Stimulated activated CD8-positive, alpha-beta memory T cell treated with anti-CD3 and anti-CD28 coated beads, Interleukin-7, amount 100 ng/mL, for 24 hours (primary cell): ENCODE data around the gene HBZ.
A peak's percentile ranks its signal among the peaks of the same experiment; 100 is the strongest.
"Not testable (repeated sequence)": the region's sequence is repeated elsewhere in the genome, so short reads cannot be mapped to it uniquely, and the experiment has no call there.

ENCODE experiments used
- DNase-seq: peaks from one replicate; pipeline ENCODE4 v3.0.0-alpha.2; 2020; ENCODE audit warnings: low read depth

HBZ gene

DNA sequence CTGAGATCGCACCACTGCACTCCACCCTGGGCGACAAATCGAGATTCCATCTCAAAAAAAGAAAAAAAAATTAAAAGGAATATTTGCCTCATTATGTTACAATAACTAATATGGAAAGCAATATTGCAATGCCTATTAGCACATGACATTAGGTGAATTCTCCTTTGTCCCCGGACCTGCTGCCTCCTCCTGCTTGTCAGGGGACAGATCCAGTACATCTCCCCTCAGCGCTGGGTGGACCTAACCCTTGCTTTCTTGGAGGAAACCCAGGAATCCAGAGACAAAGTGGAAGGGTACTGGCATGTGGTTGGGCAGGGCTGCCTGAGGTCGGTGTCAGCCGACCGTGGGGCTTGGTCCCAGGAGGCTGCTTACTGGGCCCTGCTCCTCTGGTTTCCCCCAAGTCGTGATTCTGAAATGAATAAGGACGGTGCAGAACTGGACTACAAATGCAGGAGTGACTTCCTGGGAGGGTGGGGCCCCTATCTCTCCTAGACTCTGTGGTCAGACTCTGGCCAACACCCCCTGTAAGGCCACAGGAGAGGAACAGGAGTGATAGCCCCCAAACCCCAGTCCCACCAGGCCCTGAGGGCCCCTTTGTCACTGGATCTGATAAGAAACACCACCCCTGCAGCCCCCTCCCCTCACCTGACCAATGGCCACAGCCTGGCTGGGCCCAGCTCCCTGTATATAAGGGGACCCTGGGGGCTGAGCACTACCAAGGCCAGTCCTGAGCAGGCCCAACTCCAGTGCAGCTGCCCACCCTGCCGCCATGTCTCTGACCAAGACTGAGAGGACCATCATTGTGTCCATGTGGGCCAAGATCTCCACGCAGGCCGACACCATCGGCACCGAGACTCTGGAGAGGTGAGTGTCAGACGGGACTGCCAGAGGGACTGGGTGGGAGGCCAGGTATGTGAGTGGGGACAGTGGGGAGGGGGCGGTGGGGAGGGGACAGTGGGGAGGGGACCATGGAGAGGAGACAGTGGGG lies at the start of gene HBZ:
HBZ (plus strand) TSS at position 504 of the 988 bp plus-strand sequence; CDS start at position 770, 266 bp downstream.
- no peak for DNase-seq

GRCh38 chr16:104355-104754 lies 48.1 kb upstream of the HBZ start:
- no peak for DNase-seq

DNA sequence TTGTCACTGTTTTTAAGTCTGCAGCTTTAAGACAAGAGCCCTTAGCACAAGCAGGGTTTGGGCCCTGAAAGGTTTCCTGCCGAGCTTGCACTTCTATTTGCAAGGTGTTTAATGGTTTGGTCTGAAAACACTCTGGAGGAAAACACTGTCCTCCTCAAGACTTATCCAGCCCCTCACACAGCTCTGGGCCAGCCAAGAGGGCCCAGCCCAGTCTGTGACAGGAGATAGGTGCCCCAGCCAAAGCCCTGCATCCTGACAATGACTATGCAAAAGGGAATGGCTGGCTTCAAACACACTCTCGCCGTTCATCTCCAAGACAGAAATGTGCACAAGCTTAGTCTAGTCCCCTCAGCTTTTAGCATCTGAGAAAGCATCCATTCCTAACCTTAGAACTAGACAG lies 47.5 kb upstream of the HBZ start:
- no peak for DNase-seq

GRCh38 chr16:105521-105920 lies 46.9 kb upstream of the HBZ start:
- DNase-seq, result no peak

DNA sequence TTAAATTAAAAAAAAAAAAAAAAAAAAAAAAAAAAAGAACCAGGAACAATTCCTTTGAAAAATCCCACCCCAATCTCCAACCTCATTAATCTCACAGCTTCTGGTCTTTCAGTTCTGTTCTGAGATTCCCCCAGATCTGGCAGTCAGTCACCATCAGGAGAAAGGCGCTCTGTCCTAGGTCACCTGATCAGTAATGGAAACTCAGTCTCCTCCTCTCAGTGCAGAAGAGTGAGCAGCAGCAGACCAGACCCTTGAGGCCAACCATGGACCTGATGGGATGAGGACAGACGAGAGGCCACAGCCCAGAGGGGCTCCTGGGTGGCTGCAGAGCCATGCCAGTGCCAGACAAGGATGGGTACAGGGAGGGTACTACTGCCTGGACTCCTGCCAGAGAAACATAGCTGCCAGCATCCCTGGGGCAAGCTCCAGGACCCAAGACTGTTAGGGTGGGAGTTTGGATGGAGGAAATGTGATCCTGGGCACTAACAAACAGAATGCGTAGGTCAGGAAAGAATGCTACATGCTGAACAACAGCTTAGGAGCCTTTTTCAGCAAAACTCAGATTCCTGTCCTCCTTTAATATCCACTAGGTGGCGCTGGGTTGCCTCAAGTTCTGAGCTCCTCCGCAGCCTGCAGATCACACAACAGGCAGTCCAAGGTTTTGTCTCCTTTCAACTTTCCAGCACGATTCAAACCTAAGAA lies 45.7 kb upstream of the HBZ start:
- no peak for DNase-seq

DNA sequence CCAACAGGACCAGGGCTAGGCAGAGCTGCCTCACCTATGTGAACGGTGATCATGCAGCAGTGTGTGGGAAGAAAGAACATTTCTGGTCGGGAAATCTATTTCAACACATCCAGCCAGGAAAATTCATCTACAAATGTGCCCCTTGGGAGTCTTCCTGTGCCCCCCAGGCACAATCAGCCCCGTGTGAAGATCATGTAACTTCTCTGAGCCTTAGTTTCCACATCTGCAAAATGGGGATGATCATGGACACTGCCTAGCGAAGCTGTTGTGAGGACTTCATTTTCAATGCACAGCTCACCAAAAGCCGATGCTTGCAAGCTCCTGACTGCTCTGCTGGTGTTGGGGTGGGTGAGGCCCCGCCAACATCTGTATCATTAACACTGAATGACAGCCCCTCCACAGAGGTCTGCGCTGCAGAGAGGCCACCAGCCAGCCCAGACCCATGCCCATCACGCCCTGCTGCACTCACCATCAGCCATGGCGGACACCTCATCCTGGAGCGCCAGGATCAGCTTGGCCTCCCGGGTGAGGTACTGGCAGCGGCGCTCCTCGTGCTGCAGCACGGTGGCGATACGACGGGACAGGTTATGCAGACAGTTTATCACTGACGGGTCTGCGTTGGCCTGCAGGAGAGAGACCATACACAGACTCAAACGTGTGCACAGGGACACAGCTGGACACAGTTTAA lies 40.1 kb upstream of the HBZ start:
- no peak for DNase-seq

DNA sequence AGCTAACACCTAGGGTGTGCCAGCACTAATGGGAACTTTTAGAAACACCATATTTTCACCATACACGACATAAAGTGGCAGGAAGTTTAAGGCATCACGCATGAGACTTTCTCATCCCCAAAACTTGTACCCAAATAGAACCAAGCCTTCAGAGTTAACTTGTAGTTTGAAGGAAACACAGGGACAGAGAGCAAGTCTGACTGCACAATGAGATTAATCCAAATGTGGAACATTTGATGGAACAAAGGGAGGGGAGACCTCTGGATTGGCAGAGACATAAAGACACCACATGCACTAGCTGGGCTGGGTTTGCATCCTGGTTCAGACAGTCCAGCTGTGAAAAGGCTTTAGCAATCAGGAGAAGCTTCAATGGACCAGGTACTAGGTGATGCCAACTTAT lies 38.1 kb upstream of the HBZ start:
- DNase-seq, result no peak

GRCh38 chr16:116015-116414 lies 36.4 kb upstream of the HBZ start:
- DNase-seq, result no peak

DNA sequence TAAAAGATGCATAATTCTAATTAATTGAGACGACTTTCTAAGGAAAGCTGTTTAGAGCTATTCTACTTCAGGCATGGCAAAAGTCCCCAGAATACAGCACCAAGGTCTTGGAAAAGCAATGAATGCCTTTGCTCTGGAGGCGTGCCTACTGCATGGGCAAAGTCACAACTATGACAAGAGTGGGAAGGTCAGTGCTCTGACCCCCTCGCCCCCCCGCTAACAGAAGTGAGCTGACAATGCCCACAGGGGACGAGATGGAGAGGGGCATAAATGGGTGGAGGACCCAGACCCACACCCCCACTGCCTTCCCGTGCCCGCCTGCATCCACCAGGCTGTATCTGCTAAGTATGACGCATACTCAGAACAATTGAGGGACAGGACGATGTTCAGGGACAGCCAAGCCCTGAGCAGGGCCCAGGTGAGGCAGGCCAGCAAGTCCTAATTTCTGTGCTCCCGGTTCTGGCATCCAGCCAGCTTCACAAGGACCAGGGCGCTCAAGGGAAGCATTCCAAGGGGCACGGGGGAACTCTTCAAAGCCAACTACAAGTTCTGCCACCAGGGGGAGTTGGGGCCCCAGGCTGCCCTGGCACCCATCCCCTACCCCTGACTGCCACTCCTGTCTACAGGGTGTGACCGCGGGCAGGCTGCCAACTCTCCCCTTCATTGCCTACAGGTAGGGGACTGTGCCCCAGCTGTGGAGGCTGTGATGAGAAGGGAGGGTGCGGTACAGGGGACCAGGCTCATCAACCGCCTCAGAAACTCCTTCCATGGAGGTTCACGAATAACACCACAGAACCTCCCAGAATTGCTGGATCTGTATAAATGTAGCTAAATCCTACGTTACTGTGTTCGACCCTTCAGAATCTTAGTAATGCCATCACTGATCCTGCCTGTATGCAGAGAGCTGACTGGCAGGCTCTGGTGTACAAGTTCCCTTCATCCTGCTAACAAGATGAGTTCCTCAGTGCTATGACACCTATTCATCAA lies 34.8 kb upstream of the HBZ start:
- peak; percentile 48 for DNase-seq

DNA sequence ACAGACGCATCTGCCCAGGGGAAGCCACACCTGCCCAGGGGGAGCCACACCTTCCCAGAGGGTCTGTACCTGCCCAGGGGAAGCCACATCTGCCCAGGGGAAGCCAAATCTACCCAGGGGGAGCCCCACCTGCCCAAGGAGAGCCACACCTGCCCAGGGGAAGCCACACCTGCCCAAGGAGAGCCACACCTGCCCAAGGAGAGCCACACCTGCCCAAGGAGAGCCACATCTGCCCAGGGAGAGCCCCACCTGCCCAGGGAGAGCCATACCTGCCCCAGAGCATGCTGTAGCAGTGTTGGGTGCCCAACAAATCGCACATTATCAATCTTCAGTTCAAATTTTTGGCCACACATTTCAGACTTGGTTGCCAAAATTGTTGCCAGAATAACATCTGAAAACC lies 33.6 kb upstream of the HBZ start:
- no peak for DNase-seq

- no peak for DNase-seq
Measured at GRCh38 chr16:119295-119694, 33.1 kb upstream of the HBZ start.

- DNase-seq, result no peak
Measured at GRCh38 chr16:119835-120491, 32.5 kb upstream of the HBZ start.

DNA sequence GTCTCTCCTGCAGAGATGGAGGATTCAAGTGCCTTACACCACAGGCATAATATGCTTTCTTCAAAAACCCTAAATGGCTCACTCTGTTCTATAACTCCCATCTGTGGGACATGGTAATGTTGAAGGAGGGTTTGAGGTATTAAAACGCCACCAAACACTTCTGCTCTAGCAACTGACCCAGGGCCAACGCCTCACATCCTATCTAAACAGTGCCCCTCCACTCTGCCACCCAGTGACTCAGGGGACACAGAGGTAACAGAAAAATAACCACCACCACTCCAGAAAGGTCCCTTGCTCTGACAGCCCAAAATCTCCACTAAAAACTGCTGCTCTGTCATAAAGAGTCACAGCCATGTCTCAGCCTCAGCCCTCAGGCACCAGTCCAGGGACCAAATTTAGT lies 31.7 kb upstream of the HBZ start:
- DNase-seq, result no peak

GRCh38 chr16:122361-122760 lies 30.1 kb upstream of the HBZ start:
- no peak for DNase-seq

DNA sequence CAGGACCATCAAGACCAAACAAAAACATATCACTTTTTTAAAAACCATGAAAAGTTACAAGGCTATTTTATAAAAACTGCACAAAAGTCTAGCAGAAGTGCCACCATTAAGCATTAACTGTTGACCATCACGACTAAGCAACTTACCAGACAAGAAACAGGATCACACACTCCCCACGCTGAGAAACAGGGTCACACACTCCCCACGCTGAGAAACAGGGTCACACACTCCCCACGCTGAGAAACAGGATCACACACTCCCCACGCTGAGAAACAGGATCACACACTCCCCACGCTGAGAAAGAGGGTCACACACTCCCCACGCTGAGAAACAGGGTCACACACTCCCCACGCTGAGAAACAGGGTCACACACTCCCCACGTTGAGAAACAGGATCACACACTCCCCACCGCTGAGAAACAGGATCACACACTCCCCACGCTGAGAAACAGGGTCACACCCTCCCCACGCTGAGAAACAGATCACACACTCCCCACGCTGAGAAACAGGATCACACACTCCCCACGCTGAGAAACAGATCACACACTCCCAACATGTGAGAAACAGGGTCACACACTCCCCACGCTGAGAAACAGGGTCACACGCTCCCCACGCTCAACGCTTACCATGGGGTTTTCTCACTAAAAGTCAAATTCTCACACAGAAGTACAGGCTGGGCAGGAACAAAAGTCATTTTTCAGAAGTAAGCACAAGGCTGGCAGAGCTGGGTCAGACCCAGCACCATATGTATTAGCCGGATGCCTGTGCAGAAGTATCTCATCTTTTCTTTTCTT lies 28.7 kb upstream of the HBZ start:
- not testable (repeated sequence) for DNase-seq

DNA sequence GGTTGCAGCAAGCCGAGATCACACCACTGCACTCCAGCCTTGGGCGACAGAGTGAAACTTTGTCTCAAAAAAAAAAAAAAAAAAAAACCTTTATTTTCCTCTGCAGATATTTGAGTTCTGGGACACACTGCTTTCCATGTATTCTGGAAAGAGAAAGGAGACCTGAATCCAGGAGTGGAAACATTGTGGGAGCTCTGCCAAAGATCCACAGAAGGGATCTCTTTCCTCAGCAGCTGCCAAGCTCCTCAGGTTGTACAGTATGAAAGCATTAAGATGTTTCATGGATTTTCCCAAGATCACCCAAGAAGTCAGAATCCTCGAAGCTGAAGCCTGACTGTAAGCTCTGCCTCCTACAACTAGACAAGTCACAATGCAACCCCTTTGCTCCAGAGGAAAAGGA lies 27.4 kb upstream of the HBZ start:
- no peak for DNase-seq

- no peak for DNase-seq
Measured at GRCh38 chr16:129075-129474, 23.4 kb upstream of the HBZ start.

DNA sequence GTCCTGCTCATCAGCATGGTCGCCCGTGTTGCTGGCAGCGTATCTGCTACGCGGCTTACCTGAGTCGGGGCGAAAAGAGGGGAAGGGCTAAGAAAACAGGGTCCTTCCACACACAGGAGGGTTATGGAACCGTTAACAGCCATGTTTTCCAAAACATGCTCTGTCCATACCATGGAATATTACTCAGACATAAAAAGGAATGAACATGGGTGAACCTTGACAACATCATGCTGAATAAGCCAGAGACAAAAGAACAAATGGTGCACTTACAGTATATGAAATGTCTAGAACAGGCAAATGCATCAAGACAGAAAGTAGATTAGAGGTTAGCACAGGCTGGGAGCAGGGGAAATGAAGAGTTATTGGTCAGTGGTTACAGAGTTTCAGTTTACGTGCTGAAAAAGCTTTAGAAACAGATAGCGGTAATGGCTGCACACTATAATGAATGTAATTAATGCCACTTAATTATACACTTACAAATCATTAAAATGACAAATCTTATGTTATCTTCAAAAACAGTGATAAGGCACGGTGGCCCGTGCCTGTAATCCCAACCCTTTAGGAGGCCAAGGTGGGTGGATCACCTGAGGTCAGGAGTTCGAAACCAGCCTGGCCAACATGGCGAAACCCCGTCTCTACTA lies 21.8 kb upstream of the HBZ start:
- DNase-seq, result no peak

DNA sequence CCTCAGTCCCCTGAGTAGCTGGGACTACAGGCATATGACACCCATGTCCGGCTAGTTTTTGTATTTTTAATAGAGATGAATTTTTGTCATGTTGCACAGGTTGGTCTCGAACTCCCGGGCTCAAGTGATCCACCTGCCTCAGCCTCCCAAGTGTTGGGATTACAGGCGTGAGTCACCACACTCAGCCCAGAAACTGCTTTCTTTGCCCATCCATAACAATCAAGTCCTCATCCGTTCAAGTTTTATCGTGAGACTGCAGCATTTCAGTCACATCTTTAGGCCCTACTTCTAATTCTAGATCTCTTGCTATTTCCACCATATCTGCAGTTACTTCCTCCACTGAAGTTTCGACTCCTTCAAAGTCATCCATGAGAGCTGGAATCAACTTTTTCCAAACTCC lies 20.3 kb upstream of the HBZ start:
- DNase-seq, result no peak

GRCh38 chr16:133716-134115 lies 18.7 kb upstream of the HBZ start:
- no peak for DNase-seq
